GM12891 (cell line): ENCODE measurements around the gene INSR.

ENCODE experiments used
- POLR2A ChIP-seq: IDR thresholded peaks from 2 replicates; pipeline ENCODE4 v1.6.1; 2011; ENCODE audit warnings: low read depth, low read length, control low read depth
- SPI1 ChIP-seq: IDR thresholded peaks from 2 replicates; pipeline ENCODE4 v1.6.1; 2011; ENCODE audit warnings: low read depth, low read length, control low read depth
- TAF1 ChIP-seq: IDR thresholded peaks from 2 replicates; pipeline ENCODE4 v1.6.1; 2011; ENCODE audit warnings: low read depth, low read length, control low read depth

DNA sequence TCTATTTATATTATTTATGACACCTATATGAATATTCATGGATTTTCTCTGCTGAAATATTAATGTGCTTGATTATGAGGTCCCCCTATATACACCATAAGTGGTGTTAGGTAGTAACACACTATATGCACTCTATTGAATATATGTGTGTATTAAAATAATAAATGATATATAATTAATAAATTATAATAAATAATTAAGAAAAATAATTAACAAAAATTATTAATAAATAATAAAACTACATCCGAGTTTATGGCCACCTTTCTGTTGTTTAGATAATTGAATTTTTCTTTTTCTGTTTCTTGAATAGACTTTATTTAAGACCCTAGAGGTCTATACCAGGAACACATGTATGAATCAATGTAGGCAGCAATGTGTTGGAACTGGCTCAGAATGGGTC, 33.6 kb upstream of the INSR start:
- no peak for TF ChIP-seq SPI1
- no peak for TF ChIP-seq POLR2A
- TF ChIP-seq TAF1: no peak
